ENCODE results near the gene CRISPLD2.
"Not testable (repeated sequence)": the region's sequence is repeated elsewhere in the genome, so short reads cannot be mapped to it uniquely, and the experiment has no call there.

CRISPLD2 gene

GRCh38 chr16:84854759-84855158, 35.0 kb downstream of the CRISPLD2 start:
- Histone ChIP-seq H3K9me3 (ENCODE audit: control insufficient read depth, low read length) (peaks cover 8% of the 10 kb centered on the region), H3K4me1 (ENCODE audit: control insufficient read depth, insufficient read depth, low read length) (peaks cover 9% of the 10 kb centered on the region), H3K36me3 (ENCODE audit: control insufficient read depth, insufficient read depth, low read length, severe bottlenecking) (peaks cover 73% of the 10 kb centered on the region), H3K4me3 (ENCODE audit: low read length) (no peak overlapping the region), H3K27me3 (replicated peaks; ENCODE audit: control insufficient read depth, insufficient read depth, low read length) (no peaks in the 10 kb centered on the region), H3K9ac (ENCODE audit: low read length) (no peak overlapping the region)
- DNase-seq (ENCODE audit: low read depth), result no peak

- not testable (repeated sequence) for H3K9ac ChIP-seq (ENCODE audit: low read length); H3K27me3 ChIP-seq (replicated peaks; ENCODE audit: control insufficient read depth, insufficient read depth, low read length); DNase-seq (ENCODE audit: low read depth); H3K4me1 ChIP-seq (ENCODE audit: control insufficient read depth, insufficient read depth, low read length); H3K4me3 ChIP-seq (ENCODE audit: low read length)
- Histone ChIP-seq H3K36me3 (ENCODE audit: control insufficient read depth, insufficient read depth, low read length, severe bottlenecking) (peaks cover 75% of the 10 kb centered on the region), H3K9me3 (ENCODE audit: control insufficient read depth, low read length) (peaks cover 17% of the 10 kb centered on the region)
Observed at GRCh38 chr16:84855435-84856202, 35.8 kb downstream of the CRISPLD2 start.

GRCh38 chr16:84856203-84856581, 36.4 kb downstream of the CRISPLD2 start:
- not testable (repeated sequence) for H3K4me3 ChIP-seq (ENCODE audit: low read length)
- peaks cover 17% of the 10 kb centered on the region for H3K9me3 ChIP-seq (ENCODE audit: control insufficient read depth, low read length)

GRCh38 chr16:84856811-84857210, 37.0 kb downstream of the CRISPLD2 start:
- H3K36me3 ChIP-seq (ENCODE audit: control insufficient read depth, insufficient read depth, low read length, severe bottlenecking), result peaks cover 69% of the 10 kb centered on the region
- not testable (repeated sequence) for H3K27me3 ChIP-seq (replicated peaks; ENCODE audit: control insufficient read depth, insufficient read depth, low read length); H3K9ac ChIP-seq (ENCODE audit: low read length); H3K4me3 ChIP-seq (ENCODE audit: low read length); DNase-seq (ENCODE audit: low read depth); H3K4me1 ChIP-seq (ENCODE audit: control insufficient read depth, insufficient read depth, low read length)
- peaks cover 17% of the 10 kb centered on the region for H3K9me3 ChIP-seq (ENCODE audit: control insufficient read depth, low read length)

More at GRCh38 chr16:84856203-84856581, 36.4 kb downstream of the CRISPLD2 start:
- peaks cover 74% of the 10 kb centered on the region for H3K36me3 ChIP-seq (ENCODE audit: control insufficient read depth, insufficient read depth, low read length, severe bottlenecking)
- not testable (repeated sequence) for DNase-seq (ENCODE audit: low read depth); H3K27me3 ChIP-seq (replicated peaks; ENCODE audit: control insufficient read depth, insufficient read depth, low read length); H3K4me1 ChIP-seq (ENCODE audit: control insufficient read depth, insufficient read depth, low read length); H3K9ac ChIP-seq (ENCODE audit: low read length)

GRCh38 chr16:84859681-84860080, 39.9 kb downstream of the CRISPLD2 start:
- H3K9me3 ChIP-seq (ENCODE audit: control insufficient read depth, low read length), result peaks cover 17% of the 10 kb centered on the region
- no peak for DNase-seq (ENCODE audit: low read depth)
- no peaks in the 10 kb centered on the region for H3K27me3 ChIP-seq (replicated peaks; ENCODE audit: control insufficient read depth, insufficient read depth, low read length)
- no peak overlapping the region for H3K4me3 ChIP-seq (ENCODE audit: low read length)
- peaks cover 78% of the 10 kb centered on the region for H3K36me3 ChIP-seq (ENCODE audit: control insufficient read depth, insufficient read depth, low read length, severe bottlenecking)
- no peak overlapping the region for H3K9ac ChIP-seq (ENCODE audit: low read length)
- H3K4me1 ChIP-seq (ENCODE audit: control insufficient read depth, insufficient read depth, low read length), result peaks cover under 1% of the 10 kb centered on the region

GRCh38 chr16:84860383-84860782, 40.6 kb downstream of the CRISPLD2 start:
- Histone ChIP-seq H3K4me3 (ENCODE audit: low read length) (no peak overlapping the region), H3K9me3 (ENCODE audit: control insufficient read depth, low read length) (peaks cover 17% of the 10 kb centered on the region)
- no peak for DNase-seq (ENCODE audit: low read depth)

GRCh38 chr16:84861671-84862070, 41.9 kb downstream of the CRISPLD2 start:
- peaks cover 17% of the 10 kb centered on the region for H3K9me3 ChIP-seq (ENCODE audit: control insufficient read depth, low read length)
- H3K27me3 ChIP-seq (replicated peaks; ENCODE audit: control insufficient read depth, insufficient read depth, low read length), result no peaks in the 10 kb centered on the region
- no peak overlapping the region for H3K9ac ChIP-seq (ENCODE audit: low read length)
- no peak for DNase-seq (ENCODE audit: low read depth)
- H3K4me1 ChIP-seq (ENCODE audit: control insufficient read depth, insufficient read depth, low read length), result no peaks in the 10 kb centered on the region
- H3K4me3 ChIP-seq (ENCODE audit: low read length), result no peak overlapping the region
- H3K36me3 ChIP-seq (ENCODE audit: control insufficient read depth, insufficient read depth, low read length, severe bottlenecking), result peaks cover 61% of the 10 kb centered on the region

More at GRCh38 chr16:84860383-84860782, 40.6 kb downstream of the CRISPLD2 start:
- Histone ChIP-seq H3K4me1 (ENCODE audit: control insufficient read depth, insufficient read depth, low read length) (no peaks in the 10 kb centered on the region), H3K36me3 (ENCODE audit: control insufficient read depth, insufficient read depth, low read length, severe bottlenecking) (peaks cover 72% of the 10 kb centered on the region), H3K9ac (ENCODE audit: low read length) (no peak overlapping the region), H3K27me3 (replicated peaks; ENCODE audit: control insufficient read depth, insufficient read depth, low read length) (no peaks in the 10 kb centered on the region)

- Histone ChIP-seq H3K4me3 (ENCODE audit: low read length) (no peak overlapping the region), H3K9me3 (ENCODE audit: control insufficient read depth, low read length) (peaks cover 17% of the 10 kb centered on the region), H3K9ac (ENCODE audit: low read length) (no peak overlapping the region), H3K27me3 (replicated peaks; ENCODE audit: control insufficient read depth, insufficient read depth, low read length) (no peaks in the 10 kb centered on the region), H3K4me1 (ENCODE audit: control insufficient read depth, insufficient read depth, low read length) (no peaks in the 10 kb centered on the region), H3K36me3 (ENCODE audit: control insufficient read depth, insufficient read depth, low read length, severe bottlenecking) (peaks cover 64% of the 10 kb centered on the region)
- DNase-seq (ENCODE audit: low read depth), result no peak
Observed at GRCh38 chr16:84862804-84863480, 43.2 kb downstream of the CRISPLD2 start.

- peaks cover 17% of the 10 kb centered on the region for H3K9me3 ChIP-seq (ENCODE audit: control insufficient read depth, low read length)
- H3K9ac ChIP-seq (ENCODE audit: low read length), result no peak overlapping the region
- peaks cover 64% of the 10 kb centered on the region for H3K36me3 ChIP-seq (ENCODE audit: control insufficient read depth, insufficient read depth, low read length, severe bottlenecking)
Observed at GRCh38 chr16:84863481-84863814, 43.7 kb downstream of the CRISPLD2 start.

GRCh38 chr16:84864326-84864955, 44.7 kb downstream of the CRISPLD2 start:
- Histone ChIP-seq H3K36me3 (ENCODE audit: control insufficient read depth, insufficient read depth, low read length, severe bottlenecking) (peaks cover 65% of the 10 kb centered on the region), H3K9me3 (ENCODE audit: control insufficient read depth, low read length) (peaks cover 12% of the 10 kb centered on the region), H3K27me3 (replicated peaks; ENCODE audit: control insufficient read depth, insufficient read depth, low read length) (no peaks in the 10 kb centered on the region), H3K4me3 (ENCODE audit: low read length) (no peak overlapping the region), H3K4me1 (ENCODE audit: control insufficient read depth, insufficient read depth, low read length) (no peaks in the 10 kb centered on the region), H3K9ac (ENCODE audit: low read length) (no peak overlapping the region)
- DNase-seq (ENCODE audit: low read depth), result no peak

More at GRCh38 chr16:84863481-84863814, 43.7 kb downstream of the CRISPLD2 start:
- no peak overlapping the region for H3K4me3 ChIP-seq (ENCODE audit: low read length)
- DNase-seq (ENCODE audit: low read depth), result no peak
- H3K27me3 ChIP-seq (replicated peaks; ENCODE audit: control insufficient read depth, insufficient read depth, low read length), result no peaks in the 10 kb centered on the region
- H3K4me1 ChIP-seq (ENCODE audit: control insufficient read depth, insufficient read depth, low read length), result no peaks in the 10 kb centered on the region

GRCh38 chr16:84867696-84868095, 47.9 kb downstream of the CRISPLD2 start:
- no peak overlapping the region for H3K4me3 ChIP-seq (ENCODE audit: low read length)
- no peak for DNase-seq (ENCODE audit: low read depth)
- no peaks in the 10 kb centered on the region for H3K4me1 ChIP-seq (ENCODE audit: control insufficient read depth, insufficient read depth, low read length)
- H3K27me3 ChIP-seq (replicated peaks; ENCODE audit: control insufficient read depth, insufficient read depth, low read length), result no peaks in the 10 kb centered on the region
- H3K9me3 ChIP-seq (ENCODE audit: control insufficient read depth, low read length), result no peaks in the 10 kb centered on the region
- H3K36me3 ChIP-seq (ENCODE audit: control insufficient read depth, insufficient read depth, low read length, severe bottlenecking), result peaks cover 65% of the 10 kb centered on the region
- H3K9ac ChIP-seq (ENCODE audit: low read length), result no peak overlapping the region
